Renal cortical epithelial cell (primary cell): ENCODE measurements around the gene CSMD2. TPM values are rescaled to one million over a fixed set of nuclear protein-coding genes. Genes with fewer than 3 reads are reported as not detected.

ENCODE experiments used
- DNase-seq: peaks from one replicate; pipeline ENCODE4 v3.0.0-alpha.2; 2011; ENCODE audit warnings: low read depth
- total RNA-seq: library from RNA; depleted of rRNA; stranded (reverse); fragments of >200 nt; gene quantifications from 2 replicates; pipeline ENCODE4 v1.2.3, GENCODE V29; 2014

The CSMD2 gene
- total RNA-seq, 1 donor from 2014 or later, result 0.55 TPM

GRCh38 chr1:33820804-33821203, 344.2 kb downstream of the CSMD2 start:
- no peak for DNase-seq

DNA sequence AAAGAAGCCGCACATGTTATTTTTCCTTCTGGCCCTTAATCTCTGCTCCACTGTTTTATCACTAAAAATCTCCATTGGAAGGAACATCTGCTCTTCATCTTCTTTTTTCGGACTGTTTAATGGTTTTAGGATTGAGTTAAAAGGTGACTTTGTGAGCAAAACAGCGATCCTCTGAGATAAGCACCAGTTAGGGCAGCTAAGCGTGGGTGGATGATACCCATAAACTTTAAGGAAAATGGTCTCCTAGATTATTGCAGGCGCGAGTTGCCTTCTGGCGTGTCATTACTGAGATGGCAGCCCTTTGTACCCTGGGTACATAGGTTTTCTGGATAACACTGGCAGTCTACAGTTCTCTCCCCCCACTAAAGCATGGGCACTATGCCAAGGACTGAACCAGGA, 345.1 kb downstream of the CSMD2 start:
- DNase-seq, result no peak

DNA sequence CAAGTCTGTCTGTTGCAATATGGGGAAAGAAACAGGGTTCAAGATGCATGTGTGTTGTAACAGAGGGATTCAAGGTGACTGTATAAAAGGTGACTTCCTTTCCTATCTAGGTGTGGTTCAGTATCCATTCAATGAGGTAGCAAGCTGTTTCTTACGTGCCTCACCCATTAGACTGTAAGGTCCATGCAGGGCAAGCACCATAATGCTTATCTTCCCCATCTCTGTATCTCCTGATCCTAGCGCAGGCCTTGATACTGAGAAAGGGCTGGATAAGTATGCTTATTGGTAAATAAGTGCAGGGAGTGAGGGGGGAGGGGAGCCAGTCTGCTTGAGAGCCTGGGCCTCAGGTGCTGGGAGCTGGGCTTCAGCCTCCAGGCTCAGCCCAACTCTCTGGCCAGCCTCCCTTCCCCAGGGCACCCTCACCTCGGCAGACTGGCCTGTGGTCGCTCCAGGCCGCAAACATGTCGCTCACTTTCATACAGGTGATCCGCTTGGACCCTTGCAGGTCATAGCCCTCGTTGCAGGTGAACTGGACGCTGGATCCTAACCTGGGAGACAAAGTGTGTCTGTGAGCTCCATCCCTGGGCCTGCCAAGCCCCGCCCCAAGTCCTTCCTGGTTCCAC, 345.6 kb downstream of the CSMD2 start:
- no peak for DNase-seq

DNA sequence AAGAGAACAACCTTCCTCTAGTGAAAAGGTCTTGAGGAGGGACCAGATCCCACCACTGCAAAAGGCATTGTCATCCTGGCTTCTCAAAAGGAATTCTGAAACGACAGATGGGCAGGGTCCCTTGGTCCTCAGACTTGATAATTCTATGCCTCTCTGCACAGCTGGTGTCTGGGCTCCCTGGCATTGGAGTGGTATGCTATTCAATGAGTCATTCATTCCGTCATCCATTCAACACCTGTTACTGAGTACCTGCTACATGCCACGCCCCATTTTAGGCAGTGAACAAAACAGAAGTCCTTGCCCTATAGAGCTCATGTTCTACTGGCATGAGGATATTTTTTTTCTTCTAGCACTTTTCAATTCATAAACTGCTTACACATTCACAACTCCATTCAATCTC, 347.0 kb downstream of the CSMD2 start:
- no peak for DNase-seq

GRCh38 chr1:33815061-33815460, 350.0 kb downstream of the CSMD2 start:
- DNase-seq, result peak; percentile 52

- peak; percentile 9 for DNase-seq
These were observed 350.9 kb downstream of the CSMD2 start for GRCh38 chr1:33814166-33814565.

GRCh38 chr1:33810571-33810970, 354.5 kb downstream of the CSMD2 start:
- DNase-seq, result no peak

DNA sequence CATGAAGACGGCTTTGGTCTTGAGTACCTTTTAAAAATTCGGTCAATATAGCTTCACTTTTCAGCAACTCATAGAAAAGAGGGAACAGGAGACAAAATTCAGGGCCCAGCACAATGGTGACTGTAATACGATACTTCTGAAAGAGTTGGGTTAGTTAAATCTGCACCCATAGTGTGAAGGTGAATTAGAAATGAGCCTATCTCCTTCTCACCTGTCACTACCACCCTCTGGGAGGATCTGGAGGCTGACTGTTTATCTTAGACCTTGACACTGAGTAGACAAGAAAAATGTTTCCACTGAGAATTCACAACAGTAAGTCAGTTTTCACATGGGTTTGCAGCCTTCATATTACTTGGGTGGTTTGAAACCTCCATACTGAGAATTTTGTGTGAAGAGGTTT, 359.0 kb downstream of the CSMD2 start:
- no peak for DNase-seq

GRCh38 chr1:33802268-33802667, 362.8 kb downstream of the CSMD2 start:
- DNase-seq, result no peak

DNA sequence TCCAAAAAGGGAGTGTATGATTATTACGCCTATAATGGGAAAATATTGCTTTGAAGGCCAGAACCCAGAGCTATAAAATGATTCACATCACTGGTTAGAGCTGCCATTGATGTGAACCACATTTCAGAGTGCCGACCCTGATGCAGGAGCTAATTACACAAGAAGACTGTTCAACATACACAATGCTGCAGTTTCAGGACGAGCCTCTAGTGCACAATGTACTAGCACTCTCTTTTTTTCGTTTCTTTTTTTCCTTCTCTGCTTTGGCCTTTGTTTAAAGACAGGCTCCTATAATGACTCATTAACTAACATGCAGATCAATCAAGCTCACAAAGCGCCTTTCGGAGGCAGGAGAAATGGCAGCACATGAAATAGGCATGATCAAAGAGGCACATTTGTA, 367.2 kb downstream of the CSMD2 start:
- DNase-seq, result no peak

DNA sequence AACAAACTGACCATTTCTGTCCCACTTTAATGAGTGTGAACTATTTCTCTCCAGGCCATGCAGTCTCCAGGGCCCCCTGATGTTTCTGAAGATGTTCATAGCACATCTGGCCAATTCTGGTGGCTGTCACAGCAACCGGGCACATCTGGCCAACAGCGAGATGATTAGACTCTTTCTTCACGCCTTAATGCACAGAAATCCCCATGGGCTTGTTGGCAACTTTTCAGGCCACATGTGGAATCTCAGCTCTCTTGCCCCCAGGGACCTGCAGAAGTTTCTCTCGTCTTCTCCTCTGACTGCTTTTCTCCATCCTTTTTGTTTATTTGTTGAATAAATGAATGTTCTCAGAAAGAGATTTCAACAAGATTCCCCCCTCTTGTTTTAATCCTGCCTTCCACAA, 372.4 kb downstream of the CSMD2 start:
- no peak for DNase-seq

DNA sequence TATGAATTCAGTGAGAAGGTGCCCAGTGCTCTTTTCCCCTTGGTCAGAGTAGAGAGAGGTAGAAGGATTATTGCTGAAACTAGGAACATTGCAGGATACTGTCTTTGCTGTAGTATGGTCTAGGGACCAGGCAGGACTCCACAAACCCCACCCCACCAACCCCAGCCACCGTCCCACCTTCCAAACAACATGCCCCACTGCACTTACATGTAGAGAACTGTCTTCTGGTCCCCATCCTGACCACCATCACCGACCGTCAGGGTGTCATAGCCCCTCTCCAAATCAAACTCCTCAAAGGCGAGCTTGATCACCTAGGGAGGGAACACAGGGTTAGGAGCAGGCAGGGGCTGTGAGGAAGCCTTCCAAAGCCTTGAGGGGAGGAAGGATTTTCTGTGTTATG, 372.8 kb downstream of the CSMD2 start:
- DNase-seq, result no peak

- DNase-seq, result no peak
These were observed 373.8 kb downstream of the CSMD2 start for GRCh38 chr1:33791251-33791650.

- DNase-seq, result no peak
These were observed 374.5 kb downstream of the CSMD2 start for GRCh38 chr1:33790577-33790976.

DNA sequence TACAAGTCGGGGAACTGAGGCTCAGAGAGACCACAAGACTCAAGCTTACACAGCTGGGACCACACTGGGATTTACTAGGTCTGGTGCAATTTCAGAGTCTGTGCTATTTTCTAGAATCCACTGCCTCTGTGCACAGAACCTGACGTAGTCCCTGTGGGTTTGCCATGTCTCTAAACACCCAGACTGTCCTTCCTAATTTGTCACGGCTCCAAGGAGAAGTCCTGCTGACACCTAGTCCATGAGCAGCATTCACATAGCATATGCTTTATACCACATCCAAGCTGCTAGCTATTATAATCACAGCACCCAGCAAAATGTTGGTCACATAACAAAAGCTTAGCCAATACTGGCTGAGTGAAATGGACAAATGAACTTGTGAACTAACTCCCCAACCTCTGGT, 380.2 kb downstream of the CSMD2 start:
- no peak for DNase-seq

DNA sequence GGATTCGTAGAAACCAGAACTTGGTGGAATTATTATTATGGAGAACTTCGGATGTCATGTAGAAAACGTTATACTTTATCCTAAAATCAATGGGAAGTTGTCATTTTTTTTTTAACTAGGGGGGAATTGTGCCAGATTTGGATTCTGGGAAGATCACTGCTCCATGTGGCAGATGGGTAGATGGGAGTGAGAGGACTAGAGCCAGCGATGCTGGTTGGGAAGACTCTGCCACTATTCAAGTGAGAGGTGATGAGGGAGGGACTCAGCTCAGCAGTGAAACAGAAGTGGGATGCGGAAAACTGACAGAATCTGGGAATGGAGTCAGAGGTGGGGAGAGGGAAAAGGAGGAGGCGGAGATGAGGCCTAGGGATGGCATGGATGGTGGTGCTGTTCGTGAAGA, 382.3 kb downstream of the CSMD2 start:
- no peak for DNase-seq

DNA sequence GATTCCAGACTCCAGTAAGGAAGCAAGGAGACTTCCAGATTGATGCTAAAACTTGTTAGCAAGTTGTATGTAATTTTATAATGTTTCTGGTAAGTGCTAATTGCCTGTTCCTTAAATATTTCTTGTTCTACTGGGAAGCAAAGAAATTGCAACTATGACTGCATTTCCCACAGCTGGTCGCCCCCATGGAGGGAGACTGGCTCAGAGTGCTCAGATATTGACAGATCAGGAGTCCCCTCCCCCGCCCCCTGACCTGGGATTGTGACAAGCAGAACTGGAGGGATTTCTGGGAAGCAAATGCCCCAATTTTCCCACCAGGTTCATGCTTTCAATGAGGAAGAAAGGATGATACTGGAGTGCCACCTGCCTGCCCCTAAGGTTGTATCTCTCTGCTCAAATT, 383.4 kb downstream of the CSMD2 start:
- no peak for DNase-seq

DNA sequence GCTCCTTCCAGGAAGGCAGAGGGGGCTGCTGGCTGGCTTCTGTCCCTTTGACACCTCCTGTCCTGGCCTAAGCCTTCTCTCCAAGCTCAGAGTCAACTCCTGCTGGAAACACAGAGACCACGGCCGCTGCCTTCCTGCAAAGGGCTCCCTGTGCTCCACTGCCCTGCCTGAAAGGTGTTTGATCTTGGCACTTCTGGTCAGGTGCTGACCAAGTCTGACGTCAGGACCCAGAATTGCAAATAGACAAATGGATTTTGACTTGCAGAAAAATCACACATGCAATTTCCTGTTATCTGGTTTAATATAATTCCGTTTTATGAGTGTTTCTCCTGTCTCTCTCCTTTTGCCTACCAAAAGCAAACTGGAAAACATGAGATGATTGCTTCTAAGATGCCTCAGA, 387.7 kb downstream of the CSMD2 start:
- no peak for DNase-seq

DNA sequence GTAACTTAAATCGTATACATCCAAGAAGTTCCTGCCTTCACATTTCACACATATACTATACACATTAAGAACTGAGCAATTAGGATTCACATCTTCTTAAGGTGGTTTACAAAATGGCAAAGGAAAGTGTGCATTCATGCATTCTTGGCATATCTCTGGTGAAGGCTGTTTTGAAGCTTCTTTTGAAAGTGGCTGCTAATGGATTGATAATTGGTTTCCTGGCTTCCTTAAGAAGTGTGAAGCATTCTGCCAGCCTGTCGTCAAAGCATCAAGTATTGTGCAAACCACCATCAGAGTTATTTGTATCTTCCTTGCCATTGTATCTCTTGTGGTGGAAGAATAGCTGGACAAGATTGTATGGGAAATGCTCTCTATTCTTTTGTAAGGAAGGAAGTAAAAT, 396.2 kb downstream of the CSMD2 start:
- no peak for DNase-seq

DNA sequence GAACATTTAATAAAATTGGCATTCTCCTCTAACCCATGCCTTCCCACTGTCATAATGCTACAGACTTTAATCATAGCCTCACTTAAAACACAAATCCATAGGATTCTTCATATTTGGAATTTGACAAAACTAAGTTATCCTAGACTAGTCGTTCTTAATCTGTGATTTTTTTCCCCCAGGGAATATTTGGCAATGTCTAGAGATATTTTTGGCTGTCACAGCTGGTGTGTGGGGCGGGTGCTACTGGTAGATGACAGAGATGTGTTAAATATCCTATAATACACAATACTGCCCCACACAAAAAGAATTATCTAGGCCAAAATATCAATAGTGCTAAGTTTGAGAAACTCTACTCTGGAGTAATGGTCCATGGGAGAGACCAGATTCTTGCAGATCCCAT, 396.9 kb downstream of the CSMD2 start:
- DNase-seq, result no peak

- no peak for DNase-seq
These were observed 400.9 kb downstream of the CSMD2 start for GRCh38 chr1:33764149-33764548.

- peak; percentile 64 for DNase-seq
These were observed 401.6 kb downstream of the CSMD2 start for GRCh38 chr1:33763406-33763805.

DNA sequence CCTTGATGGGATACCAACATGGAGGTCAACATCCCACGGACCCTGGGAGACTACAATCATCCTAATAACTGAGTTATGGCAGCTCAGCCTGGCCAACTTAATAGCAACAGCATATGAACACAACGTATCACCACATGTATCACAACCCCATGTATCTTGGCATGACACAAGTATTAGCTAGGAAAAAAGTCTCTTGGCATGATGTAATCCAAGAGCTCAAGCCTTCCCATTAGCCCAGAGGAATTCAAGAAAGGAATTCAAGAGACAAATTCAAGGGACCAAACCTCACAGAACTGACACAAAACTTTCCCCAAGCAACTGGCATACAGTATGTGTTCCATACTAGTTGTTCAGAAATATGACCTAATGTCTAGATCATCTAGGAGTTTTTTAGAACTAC, 402.1 kb downstream of the CSMD2 start:
- peak; percentile 3 for DNase-seq

- DNase-seq, result no peak
These were observed 402.8 kb downstream of the CSMD2 start for GRCh38 chr1:33762109-33762830.
